Hematopoietic multipotent progenitor cell treated with erythropoietin and hydrocortisone succinate and interleukin-3 and kit ligand, for 17 days (in vitro differentiated cells): ENCODE results near the gene PRKCB.
"Not testable (repeated sequence)": the region's sequence is repeated elsewhere in the genome, so short reads cannot be mapped to it uniquely, and the experiment has no call there.

Source experiments
- DNase-seq: peaks from one replicate; pipeline ENCODE4 v3.0.0-alpha.2; 2015; ENCODE audit warnings: low spot score

The PRKCB gene

GRCh38 chr16:24135624-24136565 lies 300.1 kb downstream of the PRKCB start:
- peak; percentile 11 for DNase-seq

- no peak for DNase-seq
These were observed 302.2 kb downstream of the PRKCB start for GRCh38 chr16:24138024-24138423.

- DNase-seq: no peak
These were observed 302.8 kb downstream of the PRKCB start for GRCh38 chr16:24138575-24138974.

- no peak for DNase-seq
These were observed 303.5 kb downstream of the PRKCB start for GRCh38 chr16:24139282-24139681.

GRCh38 chr16:24140730-24141129 lies 304.9 kb downstream of the PRKCB start:
- DNase-seq: no peak

GRCh38 chr16:24141466-24141865 lies 305.7 kb downstream of the PRKCB start:
- no peak for DNase-seq

GRCh38 chr16:24141917-24142316 lies 306.1 kb downstream of the PRKCB start:
- DNase-seq: no peak

- no peak for DNase-seq
These were observed 310.1 kb downstream of the PRKCB start for GRCh38 chr16:24145927-24146326.

- no peak for DNase-seq
These were observed 310.7 kb downstream of the PRKCB start for GRCh38 chr16:24146518-24146917.

GRCh38 chr16:24149102-24149501 lies 313.3 kb downstream of the PRKCB start:
- DNase-seq: no peak

- DNase-seq: no peak
These were observed 314.5 kb downstream of the PRKCB start for GRCh38 chr16:24150282-24150681.

- no peak for DNase-seq
These were observed 315.7 kb downstream of the PRKCB start for GRCh38 chr16:24151482-24151939.

GRCh38 chr16:24152048-24152447 lies 316.3 kb downstream of the PRKCB start:
- DNase-seq: not testable (repeated sequence)

- DNase-seq: no peak
These were observed 317.0 kb downstream of the PRKCB start for GRCh38 chr16:24152826-24153225.

- DNase-seq: no peak
These were observed 321.0 kb downstream of the PRKCB start for GRCh38 chr16:24156777-24157176.

GRCh38 chr16:24163935-24164334 lies 328.2 kb downstream of the PRKCB start:
- no peak for DNase-seq

- DNase-seq: no peak
These were observed 328.6 kb downstream of the PRKCB start for GRCh38 chr16:24164416-24164815.

- no peak for DNase-seq
These were observed 329.5 kb downstream of the PRKCB start for GRCh38 chr16:24165273-24165672.

GRCh38 chr16:24166661-24167528 lies 331.1 kb downstream of the PRKCB start:
- no peak for DNase-seq

GRCh38 chr16:24168856-24169255 lies 333.1 kb downstream of the PRKCB start:
- DNase-seq: no peak

GRCh38 chr16:24170407-24170806 lies 334.6 kb downstream of the PRKCB start:
- no peak for DNase-seq

GRCh38 chr16:24174504-24174903 lies 338.7 kb downstream of the PRKCB start:
- no peak for DNase-seq

GRCh38 chr16:24174957-24175356 lies 339.2 kb downstream of the PRKCB start:
- DNase-seq: no peak
